GM19438 (cell line): ENCODE results near the gene RPS6KA4.
"Not testable (repeated sequence)": the region's sequence is repeated elsewhere in the genome, so short reads cannot be mapped to it uniquely, and the experiment has no call there.

Experiments
- ATAC-seq: cut with Tn5 transposase; IDR thresholded peaks from one replicate; pipeline ENCODE4 v1.9.1; 2021; ENCODE audit warnings: low read depth; ENCODE audit not compliant: unreplicated experiment

Gene RPS6KA4

DNA sequence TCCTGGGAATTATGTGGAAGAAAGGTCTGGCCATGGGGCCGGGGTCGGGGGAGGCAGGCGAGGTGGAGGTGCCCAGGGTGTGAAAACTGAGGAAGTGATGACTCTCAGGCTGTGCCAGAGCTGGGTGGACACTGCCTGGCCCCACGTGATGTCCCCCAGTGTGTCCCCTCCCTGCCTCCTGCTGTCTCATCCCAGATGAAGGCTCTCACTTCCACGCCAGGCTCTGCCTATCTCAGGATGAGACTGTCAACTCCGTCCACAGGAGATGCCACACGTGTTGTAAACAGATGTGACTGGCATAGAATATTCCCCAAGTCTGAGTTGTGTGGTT lies 51.4 kb downstream of the RPS6KA4 start:
- no peak for ATAC-seq

DNA sequence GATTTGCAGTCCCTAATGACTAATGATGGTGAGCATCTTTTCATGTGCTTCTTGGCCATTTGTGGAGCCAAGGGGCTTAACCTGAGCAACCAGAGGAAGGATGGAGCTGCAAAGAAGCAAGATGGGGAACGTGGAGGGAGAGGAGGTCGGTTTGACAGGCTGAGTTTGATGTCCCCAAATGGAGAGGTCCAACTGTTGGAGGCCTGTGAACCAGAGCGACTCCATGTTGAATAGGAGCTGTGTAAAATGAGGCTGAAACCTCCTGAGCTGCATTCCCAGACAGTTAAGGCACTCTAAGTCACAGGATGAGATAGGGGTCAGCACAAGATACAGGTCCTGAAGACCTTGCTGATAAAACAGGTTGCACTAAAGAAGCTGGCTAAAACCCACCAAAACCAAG lies 54.5 kb downstream of the RPS6KA4 start:
- no peak for ATAC-seq

DNA sequence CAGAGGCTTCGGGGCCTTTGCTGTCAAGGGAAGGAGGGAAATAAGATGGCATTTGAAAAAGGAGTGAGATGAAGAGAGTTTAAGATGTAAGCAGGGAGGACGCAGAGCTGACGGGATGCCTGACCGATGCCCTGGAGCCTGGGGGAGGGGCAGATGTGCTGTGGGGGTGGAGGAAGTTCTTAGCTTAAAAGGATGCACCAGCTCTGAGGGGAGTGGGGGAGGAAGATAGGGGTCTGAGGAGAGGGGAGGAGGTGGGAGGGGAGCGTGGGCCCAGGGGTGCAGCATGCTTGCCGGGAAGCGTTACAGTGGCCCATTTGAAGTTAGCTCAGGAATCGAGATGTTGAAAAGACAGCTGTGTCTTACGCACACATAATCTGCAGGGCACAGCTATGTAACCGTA lies 56.3 kb downstream of the RPS6KA4 start:
- no peak for ATAC-seq

DNA sequence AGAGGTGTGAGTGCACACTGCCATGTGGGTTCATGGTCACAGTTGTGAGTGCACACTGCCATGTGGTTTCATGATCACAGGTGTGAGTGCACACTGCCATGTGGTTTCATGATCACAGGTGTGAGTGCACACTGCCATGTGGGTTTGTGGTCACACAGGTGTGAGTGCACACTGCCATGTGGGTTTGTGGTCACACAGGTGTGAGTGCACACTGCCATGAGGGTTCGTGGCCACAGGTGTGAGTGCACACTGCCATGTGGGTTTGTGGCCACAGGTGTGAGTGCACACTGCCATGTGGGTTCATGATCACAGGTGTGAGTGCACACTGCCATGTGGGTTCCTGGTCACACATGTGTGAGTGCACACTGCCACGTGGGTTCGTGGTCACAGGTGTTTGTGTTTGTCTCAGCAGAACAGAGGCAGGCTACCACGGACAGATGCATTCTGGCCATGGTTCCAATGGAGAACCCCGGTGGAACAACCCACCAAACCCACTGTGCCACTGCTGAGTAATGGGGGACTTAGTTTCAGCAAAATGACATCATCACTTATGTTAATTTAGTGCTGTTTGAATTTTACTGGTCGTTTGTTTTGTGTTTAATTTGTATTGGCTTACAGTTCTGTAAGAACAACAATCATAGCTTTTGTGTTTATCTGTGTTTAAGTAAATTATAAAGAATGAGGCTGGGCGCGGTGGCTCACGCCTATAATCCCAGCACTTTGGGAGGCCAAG lies 57.2 kb downstream of the RPS6KA4 start:
- no peak for ATAC-seq

DNA sequence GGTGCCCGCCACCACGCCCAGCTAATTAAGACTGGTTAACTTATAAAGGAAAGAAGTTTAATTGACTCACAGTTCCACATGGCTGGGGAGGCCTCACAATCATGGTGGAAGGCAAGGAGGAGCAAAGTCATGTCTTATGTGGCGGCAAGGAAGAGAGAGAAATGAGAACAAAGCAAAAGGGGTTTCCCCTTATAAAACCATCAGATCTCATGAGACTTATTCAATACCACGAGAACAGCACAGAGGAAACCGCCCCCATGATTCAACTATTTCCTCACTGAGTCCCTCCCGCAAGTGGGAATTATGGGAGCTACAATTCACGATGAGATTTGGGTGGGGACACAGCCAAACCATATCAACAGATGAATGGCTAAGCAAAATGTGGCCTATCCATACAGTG lies 59.3 kb downstream of the RPS6KA4 start:
- ATAC-seq, result not testable (repeated sequence)

DNA sequence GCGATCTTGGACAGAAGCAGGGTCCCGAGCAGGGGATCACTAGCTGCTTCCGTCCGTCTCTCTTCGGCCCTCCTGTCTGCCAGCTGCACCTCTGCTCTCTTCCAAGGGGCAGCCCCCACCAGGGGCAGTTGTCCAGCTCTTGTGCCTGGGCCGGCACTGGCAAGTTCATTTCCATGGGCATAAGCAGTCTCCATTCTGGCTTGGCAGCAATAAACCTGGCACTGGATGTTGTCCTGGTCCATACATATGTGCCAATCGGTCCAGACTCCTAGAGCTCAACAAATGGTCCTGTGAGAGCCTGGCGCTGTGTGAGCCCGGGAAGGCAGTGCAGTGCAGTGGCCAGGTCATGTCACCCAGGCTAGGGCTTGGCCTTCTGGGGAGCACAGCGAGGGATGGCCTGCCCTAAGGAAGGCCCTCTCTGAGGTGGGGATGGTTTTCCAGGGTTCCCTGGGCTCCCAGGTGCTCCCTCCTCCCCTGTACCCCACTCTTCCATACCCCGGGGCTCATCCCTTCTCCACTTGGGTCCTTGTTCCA lies 60.4 kb downstream of the RPS6KA4 start:
- no peak for ATAC-seq

DNA sequence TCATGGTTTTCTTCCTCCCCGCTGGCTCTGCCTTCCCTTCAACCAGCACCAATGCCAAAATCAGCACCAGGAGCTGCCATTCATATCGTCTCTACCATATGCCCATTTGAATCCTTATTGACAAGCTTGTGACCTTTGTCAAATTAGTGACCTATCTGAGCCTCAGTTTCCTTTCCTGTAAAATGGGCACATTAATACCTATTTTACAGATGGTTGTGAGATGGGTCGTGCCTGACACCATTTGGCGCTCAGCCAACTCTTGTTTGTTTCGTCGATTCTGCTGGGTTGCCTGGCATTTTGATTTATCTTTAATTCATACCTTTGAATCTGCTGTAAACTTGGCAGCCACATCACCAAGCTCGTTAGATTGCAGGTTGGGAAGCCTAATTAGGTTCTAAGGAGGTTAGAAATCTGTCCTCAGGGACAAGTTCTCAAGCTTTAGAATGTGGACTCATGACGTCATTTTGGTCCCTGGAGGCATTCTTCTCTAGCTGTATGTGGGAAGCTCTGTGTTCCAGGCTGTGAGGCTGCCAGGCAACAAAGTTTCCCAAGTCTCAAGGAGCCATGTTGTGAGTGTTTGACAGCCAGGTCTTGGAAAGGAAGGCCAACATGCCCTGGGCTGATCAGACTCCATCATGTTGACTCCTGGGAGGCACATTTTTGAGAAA lies 61.0 kb downstream of the RPS6KA4 start:
- no peak for ATAC-seq
